HG03558 (cell line): ENCODE data around the gene VAPB.

ENCODE experiments used
- ATAC-seq: cut with Tn5 transposase; IDR thresholded peaks from one replicate; pipeline ENCODE4 v1.9.1; 2021; ENCODE audit warnings: moderate number of reproducible peaks; ENCODE audit not compliant: unreplicated experiment; ENCODE audit errors: extremely low read depth

Gene VAPB

DNA sequence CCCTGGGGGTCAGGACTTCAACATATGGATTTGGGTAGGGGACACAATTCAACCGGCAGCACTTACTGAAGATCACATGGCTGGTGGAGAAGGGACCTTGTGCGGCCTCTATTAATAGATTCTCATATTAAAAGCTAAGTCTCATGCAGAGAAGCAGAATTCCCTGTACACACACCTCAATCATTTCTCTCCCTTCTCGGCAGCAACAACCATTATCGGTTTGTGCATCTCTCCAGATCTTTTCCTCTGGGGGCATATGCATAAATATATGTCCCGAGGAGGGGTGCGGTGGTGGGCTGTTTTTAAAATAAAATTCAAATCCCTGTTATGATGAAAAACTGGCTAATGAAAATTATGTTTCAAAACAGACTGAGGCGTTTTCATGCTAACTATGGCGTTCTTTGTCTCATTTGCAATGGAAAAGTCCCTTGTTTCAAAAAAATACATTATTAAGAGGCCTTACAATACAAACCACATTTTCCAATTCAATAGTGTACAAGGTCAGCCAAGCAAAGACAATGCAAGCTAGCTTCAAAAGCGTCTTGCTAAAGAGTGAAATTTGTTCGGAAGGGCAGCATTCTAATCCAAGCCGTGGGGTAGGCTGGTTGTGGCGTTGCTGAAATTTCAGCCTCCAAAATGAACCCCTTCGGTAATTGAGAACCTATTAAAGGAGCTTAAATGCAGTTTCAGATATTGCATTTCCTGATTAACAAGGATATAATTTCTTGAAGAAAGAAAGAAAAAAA, 108.9 kb downstream of the VAPB start:
- no peak for ATAC-seq

DNA sequence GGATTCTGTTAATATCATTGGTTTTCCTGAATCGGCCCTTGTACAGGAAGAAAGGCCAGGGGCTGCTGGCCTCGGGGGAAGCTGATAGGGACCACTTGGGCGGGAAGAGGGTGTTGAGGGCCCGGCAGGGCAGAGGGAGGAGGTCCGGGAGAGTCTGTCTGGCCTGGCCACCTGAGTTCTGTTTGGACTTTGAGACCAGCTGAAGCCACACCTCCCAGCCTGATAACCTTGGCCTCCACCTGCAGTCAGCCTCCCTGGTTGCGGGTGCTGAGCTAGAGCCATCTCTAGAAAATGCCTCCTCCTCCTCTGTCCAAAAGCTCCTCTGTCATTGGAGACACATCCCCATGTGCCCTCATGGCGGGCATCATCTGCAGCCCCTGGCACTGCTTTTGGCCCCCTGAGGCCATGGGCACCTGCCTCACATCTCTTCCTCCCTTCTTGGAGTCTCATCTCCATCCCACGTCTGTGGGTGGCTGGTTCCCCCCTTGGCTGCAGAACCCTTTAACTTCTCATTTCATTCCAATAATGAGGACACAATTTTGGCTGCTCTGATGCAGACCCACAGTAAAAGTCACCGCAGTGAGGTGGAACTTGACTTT, 109.5 kb downstream of the VAPB start:
- no peak for ATAC-seq

DNA sequence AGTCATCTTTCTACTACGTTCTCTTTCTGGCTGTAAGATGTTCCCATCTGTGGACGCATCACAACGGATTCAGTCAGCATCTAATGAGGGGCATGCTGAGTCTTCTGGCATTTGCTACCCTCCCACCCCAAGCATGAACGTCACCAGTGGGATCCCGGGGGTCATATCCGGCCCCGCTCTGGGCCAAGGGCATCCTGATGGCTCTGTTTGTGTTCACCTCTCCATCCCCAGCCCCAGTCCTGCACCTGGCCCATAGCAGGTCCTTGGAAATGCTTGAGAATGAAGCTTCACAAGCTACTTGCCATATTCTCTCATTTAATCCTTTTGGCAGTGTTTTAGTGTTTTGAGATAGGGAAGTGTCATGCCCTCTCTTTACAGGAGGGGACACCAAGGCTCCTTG, 111.2 kb downstream of the VAPB start:
- ATAC-seq: no peak
